Measurements from ENCODE around the gene HOXC9. TPM values are rescaled to one million over a fixed set of nuclear protein-coding genes. Genes with fewer than 3 reads are reported as not detected.

The HOXC9 gene
- total RNA-seq, 6 experiments from 2014 or later: not detected

GRCh38 chr12:54014377-54015017 is 14.5 kb downstream of the HOXC9 start:
- H3K27ac ChIP-seq: no peak overlapping the region
- peaks cover 0 to 4% (median 0%) of the 10 kb centered on the region in 4 donors for H3K4me1 ChIP-seq
- no peak overlapping the region for H3K4me3 ChIP-seq
- intact Hi-C loops (cut with DNase I): no loop called here
- 5% methylated on average over 33 of the region's 36 CpGs for WGBS (ENCODE audit: insufficient coverage, low coverage, low lambda C conversion rate, missing lambda C conversion rate)
- no peaks in the 10 kb centered on the region for H3K36me3 ChIP-seq
- H3K27me3 ChIP-seq: peaks cover 0 to 79% of the 10 kb centered on the region in 2 donors
- no peak for DNase-seq
- no peak for ATAC-seq
- no peaks in the 10 kb centered on the region for H3K9me3 ChIP-seq
- TF ChIP-seq, protein P1, sequence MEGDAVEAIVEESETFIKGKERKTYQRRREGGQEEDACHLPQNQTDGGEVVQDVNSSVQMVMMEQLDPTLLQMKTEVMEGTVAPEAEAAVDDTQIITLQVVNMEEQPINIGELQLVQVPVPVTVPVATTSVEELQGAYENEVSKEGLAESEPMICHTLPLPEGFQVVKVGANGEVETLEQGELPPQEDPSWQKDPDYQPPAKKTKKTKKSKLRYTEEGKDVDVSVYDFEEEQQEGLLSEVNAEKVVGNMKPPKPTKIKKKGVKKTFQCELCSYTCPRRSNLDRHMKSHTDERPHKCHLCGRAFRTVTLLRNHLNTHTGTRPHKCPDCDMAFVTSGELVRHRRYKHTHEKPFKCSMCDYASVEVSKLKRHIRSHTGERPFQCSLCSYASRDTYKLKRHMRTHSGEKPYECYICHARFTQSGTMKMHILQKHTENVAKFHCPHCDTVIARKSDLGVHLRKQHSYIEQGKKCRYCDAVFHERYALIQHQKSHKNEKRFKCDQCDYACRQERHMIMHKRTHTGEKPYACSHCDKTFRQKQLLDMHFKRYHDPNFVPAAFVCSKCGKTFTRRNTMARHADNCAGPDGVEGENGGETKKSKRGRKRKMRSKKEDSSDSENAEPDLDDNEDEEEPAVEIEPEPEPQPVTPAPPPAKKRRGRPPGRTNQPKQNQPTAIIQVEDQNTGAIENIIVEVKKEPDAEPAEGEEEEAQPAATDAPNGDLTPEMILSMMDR (IDR thresholded peaks at IDR 0.05): no peak
- no peak for TF ChIP-seq POLR2A (IDR thresholded peaks at IDR 0.05)

GRCh38 chr12:54015018-54015931 is 15.3 kb downstream of the HOXC9 start:
- H3K27me3 ChIP-seq: peaks cover 0 to 74% of the 10 kb centered on the region in 2 donors
- no peak overlapping the region for H3K4me3 ChIP-seq
- H3K27ac ChIP-seq: no peak overlapping the region
- H3K4me1 ChIP-seq: peaks cover 0 to 4% (median 0%) of the 10 kb centered on the region in 4 donors
- no peak for TF ChIP-seq POLR2A (IDR thresholded peaks at IDR 0.05)
- TF ChIP-seq, protein P1 (IDR thresholded peaks at IDR 0.05): no peak
- WGBS (ENCODE audit: insufficient coverage, low coverage, low lambda C conversion rate, missing lambda C conversion rate): 6% methylated on average over 20 of the region's 23 CpGs
- intact Hi-C loops (cut with DNase I): no loop called here
- ATAC-seq (no peak), DNase-seq (no peak)
- no peaks in the 10 kb centered on the region for H3K36me3 ChIP-seq
- H3K9me3 ChIP-seq: no peaks in the 10 kb centered on the region

DNA sequence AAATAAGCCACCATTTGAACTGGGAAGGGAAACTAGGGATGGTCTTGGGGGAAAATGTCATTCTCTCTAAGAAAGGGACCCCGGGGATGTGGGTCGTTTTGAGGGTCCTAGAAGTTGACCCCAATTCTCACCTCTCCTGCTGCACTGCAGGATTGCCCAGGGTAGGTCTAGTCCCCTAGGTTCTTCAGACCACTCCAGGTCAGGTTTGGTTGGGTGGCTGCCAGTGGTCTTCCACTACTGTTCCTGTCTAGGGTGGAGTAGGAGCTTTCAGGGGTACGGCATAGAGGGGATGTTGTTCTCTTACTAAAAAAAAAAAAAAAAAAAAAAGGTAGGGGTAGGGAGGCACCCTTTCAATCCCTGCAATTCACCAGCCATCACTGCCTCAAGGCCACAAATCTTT is 16.1 kb downstream of the HOXC9 start:
- H3K27me3 ChIP-seq: peaks cover 0 to 66% of the 10 kb centered on the region in 2 donors
- H3K4me1 ChIP-seq: peaks cover 0 to 4% (median 0%) of the 10 kb centered on the region in 4 donors
- intact Hi-C loops (cut with DNase I): no loop called here
- TF ChIP-seq, protein P1 (IDR thresholded peaks at IDR 0.05): no peak
- TF ChIP-seq POLR2A (IDR thresholded peaks at IDR 0.05): no peak
- DNase-seq (no peak), ATAC-seq (no peak)
- 10% methylated on average over 3 of the region's 3 CpGs for WGBS (ENCODE audit: insufficient coverage, low coverage, low lambda C conversion rate, missing lambda C conversion rate)
- H3K27ac ChIP-seq: no peak overlapping the region
- H3K9me3 ChIP-seq: no peaks in the 10 kb centered on the region
- H3K36me3 ChIP-seq: no peaks in the 10 kb centered on the region
- no peak overlapping the region for H3K4me3 ChIP-seq

GRCh38 chr12:54016478-54016964 is 16.6 kb downstream of the HOXC9 start:
- no peaks in the 10 kb centered on the region for H3K36me3 ChIP-seq
- no peaks in the 10 kb centered on the region for H3K9me3 ChIP-seq
- no peak for ATAC-seq
- peaks cover 0 to 69% of the 10 kb centered on the region in 2 donors for H3K27me3 ChIP-seq
- 4% methylated on average over 23 of the region's 25 CpGs for WGBS (ENCODE audit: insufficient coverage, low coverage, low lambda C conversion rate, missing lambda C conversion rate)
- H3K4me1 ChIP-seq: peaks cover 0 to 4% (median 0%) of the 10 kb centered on the region in 4 donors
- no peak for DNase-seq
- intact Hi-C loops (cut with DNase I): no loop called here
- H3K4me3 ChIP-seq: no peak overlapping the region
- TF ChIP-seq, protein P1 (IDR thresholded peaks at IDR 0.05): no peak
- TF ChIP-seq POLR2A (IDR thresholded peaks at IDR 0.05): no peak
- H3K27ac ChIP-seq: no peak overlapping the region
